ENCODE measurements around the gene PPIP5K2.

PPIP5K2 gene

GRCh38 chr5:103258957-103259704 is 139.0 kb downstream of the PPIP5K2 start:
- peak; percentile 29 for DNase-seq (ENCODE audit: low read depth)
- peak overlapping the region; percentile 76 for H3K4me3 ChIP-seq (ENCODE audit: control insufficient read depth, low read depth, low read length)
- TF ChIP-seq, protein P1, sequence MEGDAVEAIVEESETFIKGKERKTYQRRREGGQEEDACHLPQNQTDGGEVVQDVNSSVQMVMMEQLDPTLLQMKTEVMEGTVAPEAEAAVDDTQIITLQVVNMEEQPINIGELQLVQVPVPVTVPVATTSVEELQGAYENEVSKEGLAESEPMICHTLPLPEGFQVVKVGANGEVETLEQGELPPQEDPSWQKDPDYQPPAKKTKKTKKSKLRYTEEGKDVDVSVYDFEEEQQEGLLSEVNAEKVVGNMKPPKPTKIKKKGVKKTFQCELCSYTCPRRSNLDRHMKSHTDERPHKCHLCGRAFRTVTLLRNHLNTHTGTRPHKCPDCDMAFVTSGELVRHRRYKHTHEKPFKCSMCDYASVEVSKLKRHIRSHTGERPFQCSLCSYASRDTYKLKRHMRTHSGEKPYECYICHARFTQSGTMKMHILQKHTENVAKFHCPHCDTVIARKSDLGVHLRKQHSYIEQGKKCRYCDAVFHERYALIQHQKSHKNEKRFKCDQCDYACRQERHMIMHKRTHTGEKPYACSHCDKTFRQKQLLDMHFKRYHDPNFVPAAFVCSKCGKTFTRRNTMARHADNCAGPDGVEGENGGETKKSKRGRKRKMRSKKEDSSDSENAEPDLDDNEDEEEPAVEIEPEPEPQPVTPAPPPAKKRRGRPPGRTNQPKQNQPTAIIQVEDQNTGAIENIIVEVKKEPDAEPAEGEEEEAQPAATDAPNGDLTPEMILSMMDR (conservative IDR thresholded peaks at IDR 0.05; ENCODE audit: control insufficient read depth, insufficient read depth, low read depth, low read length): no peak

- DNase-seq (ENCODE audit: low read depth): peak; percentile 29
- TF ChIP-seq, protein P1 (conservative IDR thresholded peaks at IDR 0.05; ENCODE audit: control insufficient read depth, insufficient read depth, low read depth, low read length): no peak
- H3K4me3 ChIP-seq (ENCODE audit: control insufficient read depth, low read depth, low read length): peak overlapping the region; percentile 76
Measured at GRCh38 chr5:103259705-103260355, 139.7 kb downstream of the PPIP5K2 start.

DNA sequence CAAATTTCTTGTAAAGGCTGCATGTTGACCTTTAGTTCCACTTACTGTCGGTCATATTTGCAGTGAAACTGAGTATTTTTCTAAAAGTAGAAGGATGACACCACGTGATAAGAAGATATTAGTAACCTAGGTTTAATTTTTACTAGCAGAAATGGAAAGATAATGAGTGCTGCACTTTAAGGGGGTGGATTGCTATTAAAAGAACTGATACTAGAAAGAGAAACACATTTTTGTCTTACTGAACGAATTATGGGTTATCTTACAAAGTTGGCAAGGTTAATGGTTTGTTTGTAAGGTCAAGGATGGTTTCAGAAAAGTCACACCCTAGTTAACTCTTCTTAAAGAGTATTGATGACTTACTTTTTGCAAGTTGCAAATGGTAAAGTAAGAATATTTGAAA is 140.8 kb downstream of the PPIP5K2 start:
- DNase-seq (ENCODE audit: low read depth): no peak
- no peak overlapping the region for H3K4me3 ChIP-seq (ENCODE audit: control insufficient read depth, low read depth, low read length)
- TF ChIP-seq, protein P1 (conservative IDR thresholded peaks at IDR 0.05; ENCODE audit: control insufficient read depth, insufficient read depth, low read depth, low read length): no peak
